CMK (cell line): ENCODE data around the gene CXCL1.
"Not testable (repeated sequence)": the region's sequence is repeated elsewhere in the genome, so short reads cannot be mapped to it uniquely, and the experiment has no call there.

Source experiments
- DNase-seq: peaks from one replicate; pipeline ENCODE4 v3.0.0-alpha.2; 2010; ENCODE audit warnings: low read depth

The CXCL1 gene

DNA sequence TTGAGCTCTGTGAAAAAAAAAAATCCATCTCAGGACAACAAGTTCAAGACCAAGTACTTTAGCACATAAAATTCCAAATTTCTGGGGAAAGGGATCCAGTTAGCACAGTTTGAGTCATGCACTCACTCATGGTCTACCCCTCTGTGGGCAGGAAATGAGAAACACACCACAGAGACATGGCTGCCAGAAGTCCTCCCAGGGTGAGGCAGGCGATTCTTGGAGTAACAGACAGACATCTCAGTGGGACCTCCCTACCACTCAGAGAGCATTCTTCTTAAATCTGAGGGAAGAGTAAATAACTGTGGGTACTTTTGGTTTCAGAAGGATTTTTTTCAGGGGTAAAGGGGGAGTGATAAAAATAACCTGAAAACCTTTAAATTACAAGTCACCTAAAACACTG lies 14.1 kb downstream of the CXCL1 start:
- DNase-seq, result no peak

GRCh38 chr4:73885574-73886267 lies 16.5 kb downstream of the CXCL1 start:
- DNase-seq, result no peak

DNA sequence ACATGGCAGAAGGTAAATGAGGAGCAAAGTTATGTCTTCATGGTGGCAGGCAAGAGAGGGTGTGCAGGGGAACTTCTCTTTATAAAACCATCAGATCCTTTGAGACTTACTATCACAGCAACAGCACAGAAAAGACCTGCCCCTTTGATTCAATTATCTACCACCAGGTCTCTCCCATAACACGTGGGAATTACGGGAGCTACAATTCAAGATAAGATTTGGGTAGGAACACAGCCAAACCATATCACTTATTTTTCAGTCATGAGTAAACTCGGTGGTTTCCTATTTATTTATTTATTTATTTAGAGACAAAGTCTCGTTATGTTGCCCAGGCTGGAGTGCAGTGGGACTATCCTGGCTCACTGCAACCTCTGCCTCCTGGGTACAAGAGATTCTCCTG lies 22.1 kb downstream of the CXCL1 start:
- no peak for DNase-seq

DNA sequence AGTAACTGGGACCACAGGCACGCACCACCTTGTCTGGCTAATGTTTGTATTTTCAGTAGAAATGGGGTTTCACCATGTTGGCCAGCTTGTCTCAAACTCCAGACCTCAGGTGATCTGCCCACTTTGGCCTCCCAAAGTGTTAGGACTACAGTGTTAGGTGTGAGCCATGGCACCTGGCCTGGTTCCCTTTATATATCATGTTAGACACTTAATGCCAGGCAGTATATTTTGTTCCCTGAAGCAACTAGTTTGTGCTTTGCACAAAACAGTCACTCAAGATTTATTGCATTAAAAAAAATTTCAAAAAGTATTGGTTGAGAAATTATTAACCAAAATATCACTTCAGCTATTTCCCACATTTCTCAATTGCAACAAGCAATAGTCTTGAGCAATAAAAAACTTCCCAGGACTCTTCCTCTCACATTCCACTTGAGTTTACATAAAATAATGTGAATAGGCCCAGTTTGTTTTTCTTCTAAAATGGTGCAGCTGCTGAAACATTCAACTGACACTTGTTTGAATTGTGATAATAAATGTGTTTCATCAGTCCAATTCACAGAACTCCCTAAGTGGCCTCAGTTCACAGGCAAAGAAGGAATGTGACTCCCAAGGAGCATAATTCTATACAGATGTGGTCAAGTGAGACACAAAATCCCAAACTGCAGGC lies 22.7 kb downstream of the CXCL1 start:
- no peak for DNase-seq

DNA sequence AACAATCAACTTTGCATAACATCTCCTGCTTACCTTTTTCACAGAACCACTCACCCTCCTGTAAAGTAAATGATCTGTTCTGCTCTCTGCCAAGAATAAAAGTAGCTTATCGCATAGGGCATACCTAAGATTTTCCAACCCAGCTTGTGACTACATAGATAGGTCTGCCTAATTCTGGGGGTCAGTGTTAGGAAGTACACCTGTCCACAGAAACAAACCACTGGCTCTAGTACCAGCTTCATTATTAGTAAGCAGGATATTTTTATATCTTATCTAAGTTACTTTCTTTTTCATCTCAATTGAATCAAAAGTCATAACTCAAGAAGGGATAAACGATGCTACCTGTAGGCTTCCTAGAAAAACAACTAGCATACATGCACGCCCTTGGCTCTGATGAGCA lies 23.8 kb downstream of the CXCL1 start:
- no peak for DNase-seq

GRCh38 chr4:73894001-73894400 lies 24.8 kb downstream of the CXCL1 start:
- DNase-seq, result no peak

DNA sequence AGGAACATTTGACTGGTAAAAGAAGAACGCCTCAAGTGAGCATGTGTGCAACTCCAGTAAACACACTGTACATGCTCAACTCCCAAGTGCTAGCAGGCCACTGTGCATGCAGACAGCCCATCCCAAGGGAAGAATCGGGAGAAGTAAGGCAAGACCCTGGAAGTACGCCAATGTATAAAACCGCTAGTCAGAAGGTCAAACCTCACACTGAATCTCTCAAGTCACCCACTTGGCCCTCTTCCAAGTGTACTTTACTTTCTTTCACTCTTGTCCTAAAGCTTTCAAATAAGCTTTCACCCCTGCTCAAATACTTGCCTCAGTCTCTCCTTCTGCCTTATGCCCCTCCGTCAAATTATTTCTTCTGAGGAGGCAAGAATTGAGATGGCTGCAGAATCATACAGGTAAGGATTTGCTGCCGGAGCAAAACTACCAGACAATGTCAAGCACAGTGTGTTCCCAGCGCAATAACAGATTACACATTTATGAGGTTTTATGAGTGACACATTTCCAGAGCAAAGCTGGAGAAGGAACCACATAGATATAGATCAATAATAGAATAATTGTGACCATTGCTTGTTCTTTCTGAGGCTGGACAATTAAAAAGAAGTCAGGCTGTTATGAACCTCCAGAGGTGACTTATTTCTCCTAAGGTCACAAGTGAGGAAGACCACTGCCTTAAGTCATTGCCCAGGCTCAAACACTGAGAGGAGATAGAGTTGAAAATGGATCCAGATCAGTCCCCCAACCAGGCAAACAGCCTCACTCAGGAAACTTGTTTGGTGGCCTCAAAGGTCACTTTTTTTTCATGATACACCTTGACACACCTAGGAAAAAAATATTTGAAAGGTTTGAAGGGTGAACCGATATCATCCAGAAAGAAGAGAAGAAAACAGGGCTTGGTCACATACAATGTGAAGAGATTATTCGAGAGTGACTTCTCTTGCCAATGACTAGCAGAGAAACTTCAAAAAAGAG lies 26.3 kb downstream of the CXCL1 start:
- DNase-seq, result no peak

- DNase-seq, result no peak
These were observed 27.2 kb downstream of the CXCL1 start for GRCh38 chr4:73896416-73896815.

- no peak for DNase-seq
These were observed 28.4 kb downstream of the CXCL1 start for GRCh38 chr4:73897380-73898136.

GRCh38 chr4:73899338-73899737 lies 30.1 kb downstream of the CXCL1 start:
- DNase-seq, result not testable (repeated sequence)

- DNase-seq, result no peak
These were observed 31.8 kb downstream of the CXCL1 start for GRCh38 chr4:73901031-73901430.

- DNase-seq, result no peak
These were observed 32.9 kb downstream of the CXCL1 start for GRCh38 chr4:73902038-73902637.

DNA sequence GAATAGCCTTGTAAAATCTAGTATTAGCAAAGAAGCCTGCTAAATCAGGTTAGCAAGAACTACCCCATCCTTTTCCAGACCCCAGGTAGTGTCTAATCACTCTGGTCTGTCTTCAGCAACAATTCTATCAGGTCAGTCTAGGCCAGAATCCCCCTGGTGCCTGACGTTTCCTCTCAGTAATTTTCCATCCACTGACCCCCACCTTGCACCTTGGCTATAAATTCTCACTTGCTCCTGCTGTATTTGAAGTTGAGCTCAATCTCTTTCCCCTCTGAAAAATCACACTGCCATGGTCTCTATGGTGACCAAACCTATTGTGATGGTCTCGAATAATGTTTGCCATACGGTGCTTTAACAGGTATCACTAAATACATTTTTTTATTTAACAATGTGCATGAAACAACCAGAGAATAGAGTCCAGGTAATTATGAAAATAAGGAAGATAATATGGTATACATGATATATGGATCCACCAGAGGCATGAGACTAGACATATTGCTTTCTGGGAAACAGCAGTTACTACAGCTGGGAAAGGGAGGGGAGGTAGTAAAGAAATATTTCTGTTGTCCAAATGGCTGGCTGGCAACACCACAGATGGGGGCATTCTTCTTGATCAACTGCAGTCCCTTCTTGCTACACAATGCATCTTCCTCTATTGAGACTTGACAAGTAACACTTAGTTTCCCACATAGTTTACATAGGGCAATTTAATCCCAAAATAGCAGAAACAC lies 33.8 kb downstream of the CXCL1 start:
- no peak for DNase-seq

DNA sequence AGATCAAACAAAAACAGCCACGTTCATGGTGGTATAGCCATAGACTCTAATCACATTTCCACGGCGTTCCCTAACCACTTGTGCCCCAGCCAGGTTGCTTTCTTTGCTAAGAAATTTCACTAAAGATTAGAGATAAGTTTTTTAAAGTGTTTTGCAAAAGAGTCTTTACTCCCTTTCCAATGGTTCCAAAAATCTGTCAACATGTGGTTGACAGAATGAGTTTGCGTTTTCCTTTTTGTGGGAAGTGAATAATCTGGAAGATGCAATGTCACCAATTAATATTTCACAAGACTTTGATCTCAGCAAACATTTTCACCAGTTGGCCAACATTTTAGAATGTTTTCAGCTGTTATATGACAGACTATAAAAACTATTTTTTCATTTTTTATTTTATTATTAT lies 35.3 kb downstream of the CXCL1 start:
- DNase-seq, result no peak

DNA sequence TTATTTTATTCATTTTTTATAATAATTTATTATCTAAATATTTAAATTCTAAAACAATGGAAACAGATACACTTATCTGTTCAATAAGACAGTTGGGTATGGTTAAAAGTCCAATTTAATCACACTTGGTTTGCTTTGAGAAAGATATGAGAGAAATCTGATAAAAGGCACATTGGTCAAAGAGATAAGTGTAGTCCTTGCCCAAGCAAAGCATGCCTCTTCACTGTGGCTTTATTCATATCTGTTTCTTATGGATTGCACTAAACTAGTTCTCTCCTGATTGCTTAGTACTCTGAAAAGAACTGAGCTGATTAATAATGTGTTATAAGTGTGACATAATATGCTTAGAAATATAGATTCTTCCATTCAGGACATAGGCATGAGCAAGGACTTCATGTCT lies 39.8 kb downstream of the CXCL1 start:
- DNase-seq, result peak; percentile 14

DNA sequence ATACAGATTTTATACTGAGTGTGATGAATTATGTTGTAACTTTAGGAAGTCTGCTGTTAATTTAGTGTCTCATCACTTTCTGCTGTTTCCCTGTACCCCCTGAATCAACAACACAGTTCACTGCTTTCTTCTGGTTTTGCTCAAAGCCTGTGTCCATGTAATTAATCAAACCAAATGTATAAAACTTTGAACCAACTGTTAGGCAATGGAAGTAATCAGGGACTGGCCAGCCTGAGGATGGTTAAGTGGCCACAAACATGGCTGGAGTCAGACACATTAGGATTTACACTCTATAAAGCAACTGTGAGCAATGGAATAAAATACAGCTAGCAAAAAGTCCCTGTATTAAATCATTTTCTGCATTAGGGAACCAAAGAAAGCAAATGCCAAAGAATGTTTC lies 42.6 kb downstream of the CXCL1 start:
- no peak for DNase-seq

DNA sequence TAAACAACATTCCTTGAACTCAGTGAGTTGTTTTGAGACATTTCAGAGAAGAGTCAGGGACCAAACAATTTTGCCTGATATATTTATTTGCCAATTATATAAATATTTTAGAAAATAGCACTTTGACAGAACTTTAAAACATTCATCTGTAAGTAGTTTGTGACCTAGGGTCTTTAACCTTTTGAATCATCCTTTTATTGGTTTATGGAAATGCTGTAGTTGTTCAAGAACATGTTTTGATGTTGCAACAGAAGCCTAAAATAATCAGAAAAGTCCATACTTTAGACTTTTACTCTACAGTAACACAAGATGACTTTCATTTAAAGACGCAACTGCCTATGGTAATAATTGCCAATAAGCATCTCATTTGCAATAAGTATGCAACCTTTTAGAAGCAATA lies 43.0 kb downstream of the CXCL1 start:
- DNase-seq, result no peak

DNA sequence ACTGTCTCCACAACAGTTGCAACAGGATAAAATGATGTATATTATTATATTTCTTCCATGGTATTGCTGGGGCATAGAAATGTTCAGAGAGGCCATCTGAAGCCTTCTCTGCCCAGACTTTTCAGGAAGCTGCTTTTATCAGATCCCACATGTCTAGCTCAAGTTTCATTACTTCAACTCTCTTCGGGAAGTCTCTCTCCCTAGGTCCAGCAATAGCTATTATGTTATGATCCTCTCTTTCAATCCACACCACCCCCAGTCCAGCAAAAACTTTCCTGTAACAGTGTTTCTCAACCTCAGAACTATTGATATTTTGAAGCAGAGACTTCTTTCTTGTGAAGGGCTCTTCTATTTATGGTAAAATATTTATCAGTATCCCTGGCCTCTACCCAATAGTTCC lies 44.9 kb downstream of the CXCL1 start:
- DNase-seq, result no peak

DNA sequence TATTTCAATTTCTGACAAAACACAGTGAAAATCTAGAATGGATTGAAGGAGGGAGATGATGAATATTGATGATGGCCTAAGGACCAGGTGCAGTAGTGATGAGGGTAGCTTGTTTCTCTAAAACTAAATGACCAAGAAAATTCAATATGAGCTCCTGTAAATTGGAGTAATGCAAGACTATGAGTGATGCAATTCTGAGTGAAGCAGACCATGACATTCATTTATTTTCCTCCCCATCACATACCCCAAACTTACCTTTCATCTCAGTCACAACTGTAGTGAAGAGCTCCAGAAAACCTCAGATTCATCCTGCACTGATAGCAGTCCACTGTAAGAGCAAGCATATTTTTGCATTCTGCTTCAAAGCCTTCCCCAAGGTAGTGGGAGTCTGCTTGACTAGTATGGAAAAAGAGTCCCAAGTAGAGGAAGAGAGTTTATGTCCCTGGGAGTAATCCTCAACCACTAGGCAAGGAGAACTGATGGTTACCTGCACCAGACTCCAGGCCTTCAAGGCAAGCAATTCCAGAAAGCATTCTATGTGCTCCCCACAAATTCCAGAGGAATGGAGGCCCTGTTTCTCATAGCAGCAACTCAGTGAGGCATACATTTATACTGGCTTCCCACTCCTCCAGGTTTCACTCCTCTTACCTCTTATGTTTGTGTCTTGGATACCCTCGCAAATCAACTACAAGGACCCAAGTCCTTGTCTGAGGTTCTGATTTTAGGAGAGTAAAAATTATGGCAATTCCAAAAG lies 47.2 kb downstream of the CXCL1 start:
- DNase-seq, result no peak

DNA sequence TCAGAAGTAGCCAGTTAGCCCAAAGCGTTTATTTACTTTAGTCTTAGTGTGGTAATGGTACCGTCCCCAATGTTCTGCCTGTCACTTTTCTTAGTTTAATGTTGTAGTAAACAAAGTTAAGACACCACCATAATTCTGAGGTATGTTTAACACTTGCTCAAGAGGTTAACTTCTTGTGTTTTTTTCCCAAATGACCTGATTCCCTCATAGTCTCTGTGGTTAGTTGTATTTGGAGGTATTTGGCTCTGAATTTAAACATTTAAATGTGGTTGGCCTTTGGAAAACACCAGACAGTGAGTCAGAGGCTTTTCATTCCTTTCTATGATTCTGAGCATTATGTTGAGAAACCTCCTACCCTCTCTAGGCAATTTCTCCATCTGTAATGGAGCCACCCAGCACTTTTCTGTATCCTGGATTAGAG lies 47.9 kb downstream of the CXCL1 start:
- DNase-seq, result no peak
